B cell (primary cell): ENCODE data around the gene RFWD3. TPM values are rescaled to one million over a fixed set of nuclear protein-coding genes. Genes with fewer than 3 reads are reported as not detected.

Experiments used
- ATAC-seq: fragments of 200-7000 bp; cut with Tn5 transposase; one replicate; pipeline ENCODE4 v1.10.0; 2021; ENCODE audit warnings: low read depth, mild to moderate bottlenecking, moderate number of reproducible peaks, moderate library complexity
- CTCF ChIA-PET: fragments of 350-600 bp; sonication (Branson Sonifier 250); formaldehyde crosslinking; loops from one replicate; lab custom pipeline; 2021; ENCODE audit warnings: antibody characterized with exemption, inconsistent platforms; lab: Charles Lee
- POLR2A ChIA-PET: fragments of 350-600 bp; sonication (Branson Sonifier 250); formaldehyde crosslinking; loops from one replicate; lab custom pipeline; 2021; ENCODE audit warnings: antibody characterized with exemption; lab: Charles Lee
- DNase-seq: peaks from one replicate; pipeline ENCODE4 v3.0.0; 2013
- H2AFZ ChIP-seq: 2 replicates; pipeline ENCODE4 v1.6.1; 2012; ENCODE audit warnings: mild to moderate bottlenecking, low read depth, low read length; ENCODE audit not compliant: insufficient read depth, poor library complexity, severe bottlenecking
- H3K27ac ChIP-seq, 2 donors: 1 replicate in 1 of 2; 2 replicates in 1 of 2; pipeline ENCODE4 v1.5.1; 2012 to 2013; ENCODE audit warnings: low read length in 2 of 2, mild to moderate bottlenecking in 2 of 2, moderate library complexity in 1 of 2
- H3K27me3 ChIP-seq, 4 experiments: fragments of 200-600 bp in 1 of 4; sonication (generic) in 1 of 4; replicated peaks in 1 of 4; 1 replicate in 2 of 4; 2 replicates in 2 of 4; pipeline versions ENCODE4 v1.6.1 to v1.7.0; 2013 to 2016; ENCODE audit warnings: low read length in 3 of 4, mild to moderate bottlenecking in 2 of 4, mixed read lengths in 1 of 4, moderate library complexity in 1 of 4; ENCODE audit not compliant: insufficient read depth in 4 of 4, control insufficient read depth in 3 of 4; ENCODE audit errors: control extremely low read depth in 1 of 4
- H3K36me3 ChIP-seq, 2 experiments: replicated peaks in 1 of 2; 1 replicate in 1 of 2; 2 replicates in 1 of 2; pipeline versions ENCODE4 v1.6.1 to v1.7.1; 2013; ENCODE audit warnings: low read length in 1 of 2; ENCODE audit not compliant: insufficient read depth in 2 of 2, control insufficient read depth in 1 of 2; ENCODE audit errors: control extremely low read depth in 1 of 2, extremely low read depth in 1 of 2
- H3K4me1 ChIP-seq, 2 donors: fragments of 200-600 bp in 1 of 2; sonication (generic) in 1 of 2; 1 replicate in 1 of 2; 2 replicates in 1 of 2; pipeline versions ENCODE4 v1.5.1 to v1.6.1; 2013 to 2017; ENCODE audit warnings: low read length in 2 of 2; ENCODE audit not compliant: control insufficient read depth in 2 of 2, insufficient read depth in 2 of 2
- H3K4me2 ChIP-seq: replicated peaks from 2 replicates; pipeline ENCODE3; 2012; ENCODE audit warnings: mild to moderate bottlenecking, low read depth, low read length; ENCODE audit not compliant: poor library complexity, severe bottlenecking
- H3K4me3 ChIP-seq, 5 experiments: fragments of 200-600 bp in 1 of 5; sonication (generic) in 1 of 5; 1 replicate in 3 of 5; 2 replicates in 2 of 5; pipeline versions ENCODE4 v1.5.1 to v1.7.0; 2011 to 2016; ENCODE audit warnings: low read length in 4 of 5, mild to moderate bottlenecking in 4 of 5, low read depth in 2 of 5, control low read depth in 1 of 5, moderate library complexity in 1 of 5; ENCODE audit not compliant: insufficient read depth in 1 of 5; ENCODE audit errors: control extremely low read depth in 1 of 5, extremely low read depth in 1 of 5
- H3K79me2 ChIP-seq: fragments of 200-600 bp; sonication (generic); one replicate; pipeline ENCODE4 v1.6.0; 2016; ENCODE audit warnings: low read length; ENCODE audit not compliant: control insufficient read depth, insufficient read depth
- H3K9ac ChIP-seq: fragments of 200-600 bp; sonication (generic); 2 replicates; pipeline ENCODE4 v1.6.1; 2017; ENCODE audit warnings: mild to moderate bottlenecking, low read length, moderate library complexity
- H3K9me3 ChIP-seq, 3 donors: one replicate each; pipeline versions ENCODE4 v1.6.1 to v1.7.1; 2013; ENCODE audit warnings: low read length in 2 of 3; ENCODE audit not compliant: control insufficient read depth in 2 of 3, insufficient read depth in 1 of 3; ENCODE audit errors: control extremely low read depth in 1 of 3
- H4K20me1 ChIP-seq: 2 replicates; pipeline ENCODE4 v1.6.0; 2012; ENCODE audit warnings: mild to moderate bottlenecking, low read length; ENCODE audit not compliant: insufficient read depth, control insufficient read depth, poor library complexity, severe bottlenecking
- H3K27ac Mint-ChIP-seq: one replicate; pipeline ENCODE4 v1.8.0; 2021; ENCODE audit warnings: mixed read lengths
- H3K27me3 Mint-ChIP-seq: one replicate; pipeline ENCODE4 v1.8.0; 2021; ENCODE audit warnings: mixed read lengths
- H3K4me1 Mint-ChIP-seq: one replicate; pipeline ENCODE4 v1.8.0; 2021; ENCODE audit warnings: mixed read lengths
- H3K4me3 Mint-ChIP-seq: one replicate; pipeline ENCODE4 v1.8.0; 2021; ENCODE audit warnings: mixed read lengths
- H3K9me3 Mint-ChIP-seq: one replicate; pipeline ENCODE4 v1.8.0; 2022; ENCODE audit warnings: mixed read lengths; ENCODE audit not compliant: insufficient read depth
- EZH2 ChIP-seq: IDR thresholded peaks from 2 replicates; pipeline ENCODE4 v1.6.1; 2012; ENCODE audit warnings: borderline replicate concordance, low read depth, mild to moderate bottlenecking, moderate library complexity, low read length; ENCODE audit not compliant: insufficient read depth, poor library complexity, severe bottlenecking
- WGBS: methylation state at CpG from one replicate; pipeline ENCODE4 v1.1.5; 2013; ENCODE audit warnings: missing lambda C conversion rate; ENCODE audit not compliant: insufficient coverage; 5-methylcytosine and 5-hydroxymethylcytosine counted together
- intact Hi-C: fragments of 100-400 bp; cut with micrococcal nuclease; formaldehyde crosslinking; loops from one replicate; pipeline ENCODE4 v1.10.0; 2022
- polyA plus RNA-seq: library from polyadenylated mRNA; depleted of rRNA; stranded (reverse); fragments of >200 nt; gene quantifications from 2 replicates; pipeline ENCODE4 v1.2.3, GENCODE V29; 2012
- total RNA-seq, 2 donors: library from RNA; stranded (reverse); fragments of 120-200 nt in 1 of 2; gene quantifications; 1 replicate in 1 of 2; 2 replicates in 1 of 2; pipeline versions ENCODE4 v1.2.3 to v1.2.4, GENCODE V29; 2013 to 2022
- TF ChIP-seq, protein P1 (sequence below): fragments of 200-600 bp; IDR thresholded peaks from one replicate; pipeline ENCODE4 v1.8.0; 2022; ENCODE audit warnings: antibody characterized with exemption, mild to moderate bottlenecking

Gene RFWD3
- total and polyA plus RNA-seq, 2 donors (not counting 1 experiment from before 2014, with no cell fraction given), result 19.7 to 63.3 TPM

DNA sequence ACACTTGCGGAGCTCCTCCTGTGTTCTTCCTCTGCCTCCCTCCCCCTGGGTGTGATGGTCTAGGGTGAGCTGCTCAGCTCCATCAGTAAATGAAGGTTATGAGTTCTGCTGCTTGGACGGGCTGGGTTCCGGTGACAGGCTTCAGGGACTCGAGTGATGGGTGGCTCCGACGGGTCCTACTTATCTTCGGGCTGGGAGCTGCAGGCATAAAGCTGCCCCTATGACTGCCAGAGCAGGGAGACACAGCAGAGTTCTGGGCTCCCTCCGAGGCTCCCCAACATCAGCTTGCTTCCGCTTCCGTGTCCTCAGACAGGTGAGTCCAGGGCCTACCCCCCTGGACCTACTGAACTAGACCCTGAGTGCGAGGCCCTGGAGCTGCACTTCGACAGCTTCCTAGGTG lies 45.3 kb upstream of the RFWD3 start:
- Histone ChIP-seq H3K4me3 (no peak overlapping the region), H3K4me1 (no peaks in the 10 kb centered on the region), H3K27ac (no peak overlapping the region), H3K79me2 (no peaks in the 10 kb centered on the region), H3K4me2 (no peak overlapping the region), H3K27me3 (no peaks in the 10 kb centered on the region), H3K36me3 (no peaks in the 10 kb centered on the region), H4K20me1 (no peaks in the 10 kb centered on the region), H2AFZ (no peak overlapping the region), H3K9me3 (peaks cover 0 to 5% (median 0%) of the 10 kb centered on the region in 3 donors), H3K9ac (no peak overlapping the region)
- intact Hi-C loops, result no loop called here
- WGBS, result 98% methylated on average over 11 of the region's 12 CpGs
- ATAC-seq, result no peak
- Mint-ChIP-seq H3K9me3 (no peaks in the 10 kb centered on the region), H3K27ac (no peak overlapping the region), H3K27me3 (no peaks in the 10 kb centered on the region), H3K4me1 (peaks cover 1% of the 10 kb centered on the region), H3K4me3 (no peak overlapping the region)
- TF ChIP-seq, protein P1, sequence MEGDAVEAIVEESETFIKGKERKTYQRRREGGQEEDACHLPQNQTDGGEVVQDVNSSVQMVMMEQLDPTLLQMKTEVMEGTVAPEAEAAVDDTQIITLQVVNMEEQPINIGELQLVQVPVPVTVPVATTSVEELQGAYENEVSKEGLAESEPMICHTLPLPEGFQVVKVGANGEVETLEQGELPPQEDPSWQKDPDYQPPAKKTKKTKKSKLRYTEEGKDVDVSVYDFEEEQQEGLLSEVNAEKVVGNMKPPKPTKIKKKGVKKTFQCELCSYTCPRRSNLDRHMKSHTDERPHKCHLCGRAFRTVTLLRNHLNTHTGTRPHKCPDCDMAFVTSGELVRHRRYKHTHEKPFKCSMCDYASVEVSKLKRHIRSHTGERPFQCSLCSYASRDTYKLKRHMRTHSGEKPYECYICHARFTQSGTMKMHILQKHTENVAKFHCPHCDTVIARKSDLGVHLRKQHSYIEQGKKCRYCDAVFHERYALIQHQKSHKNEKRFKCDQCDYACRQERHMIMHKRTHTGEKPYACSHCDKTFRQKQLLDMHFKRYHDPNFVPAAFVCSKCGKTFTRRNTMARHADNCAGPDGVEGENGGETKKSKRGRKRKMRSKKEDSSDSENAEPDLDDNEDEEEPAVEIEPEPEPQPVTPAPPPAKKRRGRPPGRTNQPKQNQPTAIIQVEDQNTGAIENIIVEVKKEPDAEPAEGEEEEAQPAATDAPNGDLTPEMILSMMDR, result no peak
- no peak for TF ChIP-seq EZH2
- POLR2A ChIA-PET, result no interaction called here
- DNase-seq, result no peak
- CTCF ChIA-PET, result interaction anchor here (1.1 to 6.1 kb wide), 4 partner anchors 9 to 171 kb away, joined by 3 to 108 read pairs (median 6); no protein-coding TSS in a partner anchor

DNA sequence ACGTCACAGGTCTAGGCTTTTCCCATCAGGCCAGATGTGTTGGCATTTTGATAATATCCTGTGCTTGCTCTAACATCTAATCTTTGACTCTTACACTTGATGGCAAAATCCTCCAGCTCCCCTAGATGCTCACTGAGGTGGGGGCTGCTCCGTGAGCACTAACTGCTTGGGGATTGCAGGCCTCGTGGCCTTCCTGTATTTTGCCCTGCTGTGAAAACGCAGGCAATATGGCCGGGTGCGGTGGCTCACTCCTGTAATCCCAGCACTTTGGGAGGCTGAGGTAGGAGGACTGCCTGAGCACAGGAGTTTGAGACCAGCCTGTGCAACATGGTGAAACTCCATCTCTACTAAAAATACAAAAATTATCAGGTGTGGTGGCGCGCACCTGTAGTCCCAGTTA lies 43.7 kb upstream of the RFWD3 start:
- intact Hi-C loops, result no loop called here
- CTCF ChIA-PET, result interaction anchor here (0.8 to 6.1 kb wide), 7 partner anchors 10 to 400 kb away, joined by 4 to 108 read pairs (median 5); partner anchors contain the start of gene MLKL
- Histone ChIP-seq H3K27ac (no peak overlapping the region), H2AFZ (no peak overlapping the region), H3K4me1 (no peaks in the 10 kb centered on the region), H3K9me3 (peaks cover 0 to 5% (median 0%) of the 10 kb centered on the region in 3 donors), H3K36me3 (no peaks in the 10 kb centered on the region), H3K27me3 (no peaks in the 10 kb centered on the region), H4K20me1 (no peaks in the 10 kb centered on the region), H3K79me2 (no peaks in the 10 kb centered on the region), H3K9ac (no peak overlapping the region), H3K4me3 (no peak overlapping the region), H3K4me2 (no peak overlapping the region)
- Mint-ChIP-seq H3K4me1 (peaks cover 1% of the 10 kb centered on the region), H3K4me3 (no peak overlapping the region), H3K27me3 (no peaks in the 10 kb centered on the region), H3K27ac (no peak overlapping the region), H3K9me3 (no peaks in the 10 kb centered on the region)
- DNase-seq, result no peak
- no peak for TF ChIP-seq EZH2
- TF ChIP-seq, protein P1, result no peak
- 96% methylated on average over 5 of the region's 8 CpGs for WGBS
- POLR2A ChIA-PET, result interaction anchor here (1.0 kb wide), 1 partner anchor 15 kb away, joined by 3 read pairs; no protein-coding TSS in a partner anchor
- ATAC-seq, result no peak
